Activated CD4-positive, alpha-beta T cell treated with anti-CD3 and anti-CD28 coated beads, Interleukin-2, amount 10 ng/mL, durations not matched to agents 24 days and 14 days (primary cell): ENCODE data around the gene NUP133. TPM values are rescaled to one million over a fixed set of nuclear protein-coding genes. Genes with fewer than 3 reads are reported as not detected.
"Not testable (repeated sequence)": the region's sequence is repeated elsewhere in the genome, so short reads cannot be mapped to it uniquely, and the experiment has no call there.

Experiments used
- DNase-seq: peaks from one replicate; pipeline ENCODE4 v3.0.0; 2022
- H3K27ac Mint-ChIP-seq: one replicate; pipeline ENCODE4 v1.8.0; 2022; ENCODE audit warnings: mild to moderate bottlenecking, mixed read lengths
- H3K27me3 Mint-ChIP-seq: one replicate; pipeline ENCODE4 v1.8.0; 2022; ENCODE audit warnings: mixed read lengths
- H3K36me3 Mint-ChIP-seq: one replicate; pipeline ENCODE4 v1.8.0; 2022; ENCODE audit warnings: low read depth, mild to moderate bottlenecking, mixed read lengths
- H3K4me1 Mint-ChIP-seq: one replicate; pipeline ENCODE4 v1.8.0; 2021; ENCODE audit warnings: mixed read lengths
- H3K4me3 Mint-ChIP-seq: one replicate; pipeline ENCODE4 v1.8.0; 2022; ENCODE audit warnings: mild to moderate bottlenecking, moderate library complexity, mixed read lengths
- H3K9me3 Mint-ChIP-seq: one replicate; pipeline ENCODE4 v1.8.0; 2021; ENCODE audit warnings: mixed read lengths
- intact Hi-C: fragments of 100-400 bp; cut with micrococcal nuclease; formaldehyde crosslinking; loops from one replicate; pipeline ENCODE4 v1.15.1; 2023
- total RNA-seq: library from RNA; stranded (reverse); gene quantifications from 2 replicates; pipeline ENCODE4 v1.2.3, GENCODE V29; 2022

NUP133 gene
- total RNA-seq, 1 donor from 2014 or later, result 52.3 TPM

DNA sequence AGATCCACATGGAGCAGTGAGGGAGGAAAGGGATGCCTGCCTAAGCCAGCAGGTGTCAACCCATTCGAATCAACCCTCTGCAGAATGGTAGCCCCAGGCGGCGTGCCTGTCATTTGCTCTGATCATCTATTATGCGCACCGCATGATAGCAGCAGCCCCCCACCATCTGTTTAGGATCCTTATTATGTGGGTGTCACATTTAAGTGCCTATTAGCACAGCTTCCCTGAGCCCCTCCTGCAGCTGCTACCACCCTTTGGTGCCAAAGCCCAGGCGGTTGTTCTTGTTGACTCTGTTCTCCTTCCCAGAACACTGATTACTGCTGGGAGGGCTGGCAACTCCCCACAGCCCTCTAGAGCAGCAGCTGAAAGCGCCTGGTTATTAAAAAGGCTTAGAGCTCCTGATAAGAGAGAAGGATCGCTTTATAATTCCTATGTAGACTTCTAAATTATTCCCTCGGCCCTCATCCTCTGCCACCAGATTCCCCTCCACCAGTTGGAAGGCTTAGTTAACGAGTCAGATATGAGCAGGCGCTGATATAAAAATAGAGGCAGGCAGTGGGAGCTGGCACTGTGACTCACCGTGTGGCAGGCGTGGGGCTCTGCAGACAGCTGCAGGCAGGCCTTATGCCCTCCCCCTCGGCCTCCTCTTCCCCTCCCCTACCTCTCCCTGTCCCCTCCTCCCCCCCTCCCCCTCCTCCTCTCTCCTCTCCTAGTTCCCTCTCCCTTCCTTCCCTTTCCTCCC, 97.3 kb downstream of the NUP133 start:
- Mint-ChIP-seq H3K4me3 (peak overlapping the region; percentile 55), H3K9me3 (no peaks in the 10 kb centered on the region), H3K27me3 (peaks cover 66% of the 10 kb centered on the region), H3K27ac (no peak overlapping the region), H3K4me1 (peaks cover 15% of the 10 kb centered on the region), H3K36me3 (no peaks in the 10 kb centered on the region)
- intact Hi-C loops, result no loop called here
- DNase-seq, result peak; percentile 60

DNA sequence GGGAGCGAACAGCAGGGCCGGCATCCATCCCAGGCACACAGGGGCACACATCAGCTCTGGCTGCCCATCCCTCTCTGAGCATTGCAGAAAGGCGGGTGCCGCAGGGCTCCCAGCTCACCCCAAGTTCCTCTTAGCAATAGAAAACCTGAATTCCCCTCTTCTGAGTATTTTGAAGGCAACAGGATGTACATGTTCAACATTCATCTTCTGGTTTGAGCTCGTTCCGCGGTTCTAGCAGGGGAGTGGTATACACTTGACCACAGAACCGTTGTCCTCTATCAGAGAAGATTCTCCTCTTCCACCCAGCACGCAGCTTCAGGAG, 97.8 kb downstream of the NUP133 start:
- Mint-ChIP-seq H3K27ac (no peak overlapping the region), H3K9me3 (no peaks in the 10 kb centered on the region), H3K27me3 (peaks cover 72% of the 10 kb centered on the region), H3K4me3 (peak overlapping the region; percentile 55), H3K36me3 (no peaks in the 10 kb centered on the region), H3K4me1 (peaks cover 15% of the 10 kb centered on the region)
- intact Hi-C loops, result no loop called here
- peak; percentile 70 for DNase-seq

DNA sequence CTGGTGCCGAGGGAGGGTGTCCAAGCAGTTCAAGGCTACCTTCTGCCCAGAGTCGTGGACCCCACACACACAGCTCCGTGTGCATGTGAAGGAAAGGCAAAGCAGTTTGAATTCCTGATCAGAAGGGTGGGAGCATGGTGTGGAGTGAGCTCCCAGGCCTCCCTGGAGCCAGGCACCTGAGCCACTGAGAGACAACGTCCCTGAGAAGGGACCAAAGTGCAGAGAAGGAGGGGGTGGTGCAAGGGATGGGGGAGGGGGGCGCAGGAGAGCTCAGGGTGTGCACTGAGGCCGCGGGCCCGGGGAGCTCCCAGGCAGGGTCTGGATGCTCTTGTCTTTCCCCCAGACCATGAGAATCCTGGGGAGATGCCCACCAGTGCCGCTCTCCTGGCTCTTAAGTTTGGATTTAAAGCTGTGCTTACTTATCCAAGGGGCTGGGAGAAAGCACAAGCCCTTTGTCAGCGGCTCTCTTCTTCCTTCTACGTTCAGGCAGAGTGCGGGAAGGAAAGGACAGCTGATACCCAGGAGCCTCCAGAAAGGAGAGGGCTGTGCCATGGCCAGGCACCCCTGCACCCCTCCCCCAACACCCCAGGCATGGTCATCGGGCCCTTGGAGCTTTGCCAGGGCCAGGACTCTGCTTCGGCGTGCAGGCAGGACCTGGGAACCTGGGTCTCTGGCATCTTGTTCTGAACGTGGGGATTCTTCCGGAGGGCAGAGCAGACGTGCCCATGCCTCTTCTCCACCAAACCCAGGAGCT, 98.3 kb downstream of the NUP133 start:
- Mint-ChIP-seq H3K9me3 (no peaks in the 10 kb centered on the region), H3K27me3 (peaks cover 75% of the 10 kb centered on the region), H3K4me3 (peak overlapping the region; percentile 55), H3K27ac (no peak overlapping the region), H3K36me3 (no peaks in the 10 kb centered on the region), H3K4me1 (peaks cover 15% of the 10 kb centered on the region)
- intact Hi-C loops, result no loop called here
- no peak for DNase-seq

DNA sequence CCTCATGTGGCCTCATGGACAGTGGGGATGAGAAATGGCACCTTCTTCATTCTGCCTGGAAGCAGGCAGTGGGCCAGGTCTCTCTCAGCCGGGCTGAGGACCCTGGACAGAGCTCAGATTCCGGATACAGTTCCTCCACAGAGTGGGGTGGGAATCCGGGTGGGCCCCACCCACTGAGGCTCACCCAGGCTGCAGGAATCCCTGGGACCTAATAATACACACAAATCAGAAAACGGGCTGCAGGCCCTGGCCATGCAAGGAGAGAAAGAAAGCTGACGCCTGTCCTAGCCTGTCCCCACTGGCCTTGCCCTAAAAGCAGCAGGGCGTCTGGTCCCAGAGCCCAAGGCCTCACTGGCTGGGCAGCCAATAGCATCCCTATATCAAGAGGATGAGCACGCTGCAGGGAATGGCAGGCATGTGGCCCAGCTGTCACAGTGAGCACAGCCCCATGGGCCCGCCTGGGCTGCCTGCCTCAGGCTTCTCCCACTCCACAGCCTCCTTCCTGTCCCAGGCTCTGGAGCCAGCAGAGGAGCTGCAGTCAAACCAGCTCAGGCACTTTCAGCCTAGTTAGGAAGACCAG, 99.6 kb downstream of the NUP133 start:
- no peak for DNase-seq
- peaks cover 69% of the 10 kb centered on the region for H3K27me3 Mint-ChIP-seq
- no peaks in the 10 kb centered on the region for H3K9me3 Mint-ChIP-seq
- no peak overlapping the region for H3K4me3 Mint-ChIP-seq
- intact Hi-C loops, result no loop called here
- H3K4me1 Mint-ChIP-seq, result peaks cover 15% of the 10 kb centered on the region
- H3K36me3 Mint-ChIP-seq, result no peaks in the 10 kb centered on the region
- H3K27ac Mint-ChIP-seq, result no peak overlapping the region

DNA sequence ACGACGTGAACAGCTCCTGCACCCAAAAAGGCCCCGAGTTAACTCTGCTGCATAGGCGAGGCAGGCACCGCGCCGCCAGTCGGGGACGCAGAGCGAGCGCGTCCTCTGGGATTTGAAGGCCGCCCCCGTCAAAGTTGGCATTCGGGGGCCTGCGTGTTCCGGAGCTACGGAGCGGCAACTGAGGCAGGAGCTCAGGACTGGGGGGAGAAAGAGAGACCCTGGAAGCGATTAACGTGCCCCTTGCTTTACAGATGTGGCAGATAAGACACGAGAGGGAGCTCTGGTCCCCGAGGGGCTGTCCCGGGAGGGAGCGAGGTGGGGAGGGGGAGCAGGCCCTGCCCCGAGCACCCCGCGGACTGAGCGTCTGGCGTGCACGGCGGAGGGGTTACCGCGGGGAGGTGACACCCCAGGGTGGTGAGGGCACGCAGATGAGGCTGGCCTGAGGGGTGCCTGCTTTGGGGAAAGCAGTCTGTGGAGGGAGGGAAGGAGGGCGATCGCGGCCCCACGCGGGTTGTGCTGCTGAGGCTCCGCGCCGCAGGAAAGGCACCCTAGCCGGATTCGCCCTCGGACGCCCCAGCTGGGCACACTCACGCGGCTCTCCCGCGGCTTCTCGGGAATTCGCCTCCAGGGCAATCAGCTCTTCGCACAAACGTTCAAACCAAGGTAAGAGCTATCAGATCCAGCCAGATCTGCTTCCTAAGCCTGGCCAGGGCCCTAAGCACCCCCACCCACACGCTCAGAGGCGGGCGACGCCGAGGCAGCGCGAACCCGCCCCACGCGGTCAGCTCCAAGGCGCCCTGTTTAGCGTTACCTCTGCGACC, 100.7 kb downstream of the NUP133 start:
- peaks cover 63% of the 10 kb centered on the region for H3K27me3 Mint-ChIP-seq
- no peaks in the 10 kb centered on the region for H3K36me3 Mint-ChIP-seq
- intact Hi-C loops, result loop anchor here (2.0 kb wide), 1 partner anchor 25 kb away; no protein-coding TSS in a partner anchor
- no peaks in the 10 kb centered on the region for H3K9me3 Mint-ChIP-seq
- DNase-seq, result peak; percentile 60
- H3K4me1 Mint-ChIP-seq, result peaks cover 15% of the 10 kb centered on the region
- no peak overlapping the region for H3K27ac Mint-ChIP-seq
- peak overlapping the region; percentile 61 for H3K4me3 Mint-ChIP-seq

DNA sequence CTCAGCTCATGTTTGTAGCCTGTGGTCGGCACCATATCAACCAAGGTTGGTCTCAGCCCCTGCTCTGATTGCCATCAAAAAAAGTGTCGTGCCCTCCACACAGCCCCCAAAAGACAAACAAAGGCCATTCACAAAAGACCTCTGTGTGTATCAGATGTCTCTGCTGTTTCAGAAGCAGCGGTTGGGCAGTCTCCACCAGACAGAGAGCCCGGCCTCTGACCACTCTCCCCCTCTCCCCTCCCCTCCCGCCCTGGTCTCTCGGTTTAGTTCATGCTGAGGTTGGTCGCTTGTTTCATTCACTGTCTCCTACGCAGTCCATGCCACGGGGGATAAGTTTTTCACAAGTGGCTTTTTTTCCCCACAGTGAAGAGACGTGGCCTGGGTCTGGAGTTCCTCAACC, 101.3 kb downstream of the NUP133 start:
- Mint-ChIP-seq H3K4me1 (peaks cover 15% of the 10 kb centered on the region), H3K36me3 (no peaks in the 10 kb centered on the region), H3K27ac (no peak overlapping the region), H3K27me3 (peaks cover 64% of the 10 kb centered on the region), H3K9me3 (no peaks in the 10 kb centered on the region), H3K4me3 (peak overlapping the region; percentile 61)
- DNase-seq, result no peak
- intact Hi-C loops, result loop anchor here (2.0 kb wide), 1 partner anchor 26 kb away; no protein-coding TSS in a partner anchor

DNA sequence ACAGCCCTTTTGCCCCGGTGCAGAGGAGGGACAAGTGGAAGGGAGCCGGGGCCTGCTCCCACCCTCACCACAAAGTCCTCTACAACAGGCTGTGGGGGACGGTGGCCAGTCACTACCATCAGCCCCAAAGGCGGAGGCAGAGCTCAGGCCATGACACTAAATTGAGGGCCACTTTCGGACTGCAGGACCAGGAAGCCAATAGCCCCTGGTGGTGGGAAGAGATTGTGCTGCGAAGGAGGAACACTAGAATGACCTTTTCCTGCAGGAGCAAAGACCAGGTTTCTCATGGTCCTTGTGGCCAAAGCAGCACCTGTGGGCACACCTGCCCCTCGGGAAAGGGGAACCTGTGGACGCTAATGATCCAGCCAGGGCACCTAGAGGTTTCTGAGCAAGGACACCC, 104.6 kb downstream of the NUP133 start:
- Mint-ChIP-seq H3K9me3 (no peaks in the 10 kb centered on the region), H3K4me1 (peaks cover 3% of the 10 kb centered on the region), H3K27me3 (peaks cover 61% of the 10 kb centered on the region), H3K4me3 (no peak overlapping the region), H3K27ac (no peak overlapping the region), H3K36me3 (no peaks in the 10 kb centered on the region)
- no peak for DNase-seq
- intact Hi-C loops, result no loop called here

DNA sequence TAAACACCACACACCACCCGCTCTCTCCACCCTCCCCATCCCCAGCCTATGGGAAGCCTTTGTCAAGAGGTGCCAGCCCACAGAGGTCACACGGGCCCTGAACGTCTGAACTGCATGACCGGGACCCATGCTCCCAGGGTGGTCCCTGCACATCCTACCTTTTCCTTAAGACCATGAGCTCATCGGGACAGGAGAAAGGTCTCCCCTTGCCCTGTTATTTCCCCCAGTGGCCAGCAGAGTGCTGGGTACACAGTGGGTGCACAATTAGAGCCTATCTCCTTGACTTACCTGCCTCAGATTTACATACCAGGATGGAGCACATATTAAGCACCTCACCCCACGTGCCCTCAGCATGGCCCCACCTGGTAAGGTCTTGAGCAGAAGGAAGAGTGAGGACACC, 105.1 kb downstream of the NUP133 start:
- H3K4me1 Mint-ChIP-seq, result peaks cover 3% of the 10 kb centered on the region
- no peaks in the 10 kb centered on the region for H3K36me3 Mint-ChIP-seq
- intact Hi-C loops, result no loop called here
- no peak for DNase-seq
- no peak overlapping the region for H3K27ac Mint-ChIP-seq
- no peak overlapping the region for H3K4me3 Mint-ChIP-seq
- no peaks in the 10 kb centered on the region for H3K9me3 Mint-ChIP-seq
- peaks cover 59% of the 10 kb centered on the region for H3K27me3 Mint-ChIP-seq

DNA sequence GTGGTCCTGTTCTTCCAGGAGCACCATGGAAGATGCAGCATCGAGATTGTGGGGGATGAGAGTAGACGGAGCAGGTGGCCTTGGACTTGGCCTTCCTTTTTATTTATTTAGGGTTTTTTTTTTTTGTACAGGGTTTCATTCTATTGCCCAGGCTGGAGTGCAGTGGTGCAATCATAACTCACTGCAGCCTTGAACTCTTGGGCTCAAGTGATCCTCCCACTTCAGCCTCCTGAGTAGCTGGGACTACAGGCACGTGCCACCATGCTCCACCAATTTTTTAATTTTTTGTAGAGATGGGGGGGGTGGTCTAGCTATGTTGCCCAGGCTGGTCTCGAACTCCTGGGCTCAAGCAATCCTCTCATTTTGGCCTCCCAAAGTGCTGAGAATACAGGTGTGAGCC, 105.8 kb downstream of the NUP133 start:
- H3K4me1 Mint-ChIP-seq, H3K9me3 Mint-ChIP-seq, H3K4me3 Mint-ChIP-seq, intact Hi-C loops, H3K27ac Mint-ChIP-seq, DNase-seq, H3K36me3 Mint-ChIP-seq: not testable (repeated sequence)
- H3K27me3 Mint-ChIP-seq, result peaks cover 59% of the 10 kb centered on the region

DNA sequence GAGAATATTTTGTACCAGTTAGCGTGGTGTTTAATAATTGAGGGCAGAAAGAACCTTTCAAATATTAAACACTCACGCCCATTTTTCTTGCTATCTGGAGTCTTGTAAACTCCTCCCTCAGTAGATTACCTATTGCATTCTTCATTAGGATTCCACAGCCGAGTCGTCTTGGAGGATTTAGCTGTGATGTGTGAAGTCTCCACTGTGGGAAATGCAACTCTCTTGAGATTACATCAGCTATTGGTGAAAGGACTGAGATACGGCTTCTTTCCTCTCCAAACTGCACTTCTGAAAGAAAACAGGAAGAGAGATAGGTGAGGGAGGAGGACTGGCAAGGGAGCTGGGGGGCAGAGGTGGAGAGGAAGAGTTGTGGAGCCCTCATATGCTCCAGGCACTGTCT, 110.4 kb downstream of the NUP133 start:
- no peak for DNase-seq
- H3K27me3 Mint-ChIP-seq, result peaks cover 52% of the 10 kb centered on the region
- peaks cover 3% of the 10 kb centered on the region for H3K4me1 Mint-ChIP-seq
- H3K36me3 Mint-ChIP-seq, result no peaks in the 10 kb centered on the region
- intact Hi-C loops, result no loop called here
- no peak overlapping the region for H3K4me3 Mint-ChIP-seq
- H3K27ac Mint-ChIP-seq, result no peak overlapping the region
- no peaks in the 10 kb centered on the region for H3K9me3 Mint-ChIP-seq

DNA sequence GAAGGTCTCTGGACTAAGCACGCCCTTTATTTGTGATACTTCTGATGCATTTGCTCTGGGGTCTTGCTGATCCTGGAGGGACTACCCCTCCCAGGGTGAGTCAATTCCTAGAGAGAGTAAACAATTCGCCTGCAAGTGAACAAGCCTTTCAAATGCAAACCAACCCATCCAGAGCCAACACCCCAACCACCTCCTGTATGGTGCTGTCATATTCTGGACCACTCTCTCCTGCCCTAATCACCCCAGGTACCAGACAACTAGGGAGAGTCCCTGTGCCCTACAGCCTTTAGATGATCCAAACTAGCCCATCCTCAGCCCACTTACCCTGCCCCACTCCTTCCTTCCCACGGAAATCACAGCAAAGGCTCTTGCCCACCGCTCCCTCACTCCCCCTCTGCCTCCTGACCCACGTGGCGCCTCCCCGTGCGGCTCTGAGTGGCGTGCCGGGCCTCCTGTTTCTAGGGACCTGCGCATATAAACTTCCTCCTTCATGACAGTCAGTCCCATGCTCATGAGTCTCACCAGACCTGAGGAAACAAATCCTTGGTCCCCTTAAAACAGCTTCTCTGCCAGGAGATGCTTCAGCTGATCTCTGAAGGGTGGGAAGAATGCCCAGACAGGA, 111.4 kb downstream of the NUP133 start:
- Mint-ChIP-seq H3K9me3 (no peaks in the 10 kb centered on the region), H3K27me3 (peaks cover 48% of the 10 kb centered on the region), H3K36me3 (no peaks in the 10 kb centered on the region), H3K4me1 (peaks cover 3% of the 10 kb centered on the region), H3K27ac (no peak overlapping the region), H3K4me3 (no peak overlapping the region)
- DNase-seq, result no peak
- intact Hi-C loops, result no loop called here

DNA sequence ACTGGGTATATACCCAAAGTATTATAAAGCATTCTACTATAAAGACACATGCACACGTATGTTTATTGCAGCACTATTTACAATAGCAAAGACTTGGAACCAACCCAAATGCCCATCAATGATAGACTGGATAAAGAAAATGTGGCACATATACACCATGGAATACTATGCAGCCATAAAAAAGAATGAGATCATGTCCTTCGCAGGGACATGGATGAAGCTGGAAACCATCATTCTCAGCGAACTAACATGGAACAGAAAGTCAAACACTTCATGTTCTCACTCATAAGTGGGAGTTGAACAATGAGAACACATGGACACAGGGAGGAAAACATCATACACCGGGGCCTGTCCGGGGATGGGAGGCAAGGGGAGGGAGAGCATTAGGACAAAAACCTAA, 113.6 kb downstream of the NUP133 start:
- H3K27ac Mint-ChIP-seq, H3K36me3 Mint-ChIP-seq, DNase-seq, H3K9me3 Mint-ChIP-seq, H3K4me3 Mint-ChIP-seq, H3K4me1 Mint-ChIP-seq, intact Hi-C loops: not testable (repeated sequence)
- peaks cover 33% of the 10 kb centered on the region for H3K27me3 Mint-ChIP-seq

DNA sequence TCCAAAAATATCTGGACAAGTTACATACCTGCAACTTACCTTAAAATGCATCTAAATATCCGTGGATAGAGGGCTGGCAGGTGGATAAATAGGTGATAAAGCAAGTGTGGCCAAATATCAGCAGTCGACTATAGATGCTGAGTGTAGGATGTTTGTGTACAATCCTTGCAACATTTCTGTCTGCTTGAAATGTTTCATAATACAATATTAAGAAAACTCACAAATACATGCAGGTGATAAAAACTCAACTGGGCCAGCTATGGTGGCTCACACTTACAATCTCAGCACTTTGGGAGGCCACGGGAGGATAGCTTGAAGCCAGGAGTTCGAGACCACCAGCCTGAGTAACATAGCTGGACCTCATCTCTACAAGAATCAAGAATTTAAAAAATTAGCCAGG, 115.2 kb downstream of the NUP133 start:
- Mint-ChIP-seq H3K36me3 (no peaks in the 10 kb centered on the region), H3K4me1 (peaks cover 3% of the 10 kb centered on the region), H3K27me3 (peaks cover 29% of the 10 kb centered on the region), H3K4me3 (no peak overlapping the region), H3K27ac (no peak overlapping the region), H3K9me3 (no peaks in the 10 kb centered on the region)
- DNase-seq, result no peak
- intact Hi-C loops, result no loop called here
